HG03432 (cell line): ENCODE measurements around the gene KCNH5.
"Not testable (repeated sequence)": the region's sequence is repeated elsewhere in the genome, so short reads cannot be mapped to it uniquely, and the experiment has no call there.

Experiments
- ATAC-seq: cut with Tn5 transposase; IDR thresholded peaks from one replicate; pipeline ENCODE4 v1.9.1; 2021; ENCODE audit warnings: mild to moderate bottlenecking, moderate library complexity; ENCODE audit not compliant: unreplicated experiment

Gene KCNH5

GRCh38 chr14:62886461-62886860, 158.8 kb downstream of the KCNH5 start:
- ATAC-seq: no peak

GRCh38 chr14:62885451-62885850, 159.8 kb downstream of the KCNH5 start:
- no peak for ATAC-seq

GRCh38 chr14:62882967-62883366, 162.3 kb downstream of the KCNH5 start:
- no peak for ATAC-seq

GRCh38 chr14:62866376-62866775, 178.9 kb downstream of the KCNH5 start:
- no peak for ATAC-seq

GRCh38 chr14:62864588-62864987, 180.7 kb downstream of the KCNH5 start:
- no peak for ATAC-seq

- ATAC-seq: not testable (repeated sequence)
Observed at GRCh38 chr14:62858011-62858410, 187.2 kb downstream of the KCNH5 start.

GRCh38 chr14:62854951-62855350, 190.3 kb downstream of the KCNH5 start:
- ATAC-seq: no peak

- no peak for ATAC-seq
Observed at GRCh38 chr14:62847168-62847567, 198.1 kb downstream of the KCNH5 start.

GRCh38 chr14:62844546-62844945, 200.7 kb downstream of the KCNH5 start:
- no peak for ATAC-seq

GRCh38 chr14:62824086-62824485, 221.2 kb downstream of the KCNH5 start:
- ATAC-seq: no peak

- ATAC-seq: no peak
Observed at GRCh38 chr14:62819931-62820330, 225.3 kb downstream of the KCNH5 start.

GRCh38 chr14:62807636-62808035, 237.6 kb downstream of the KCNH5 start:
- no peak for ATAC-seq

- ATAC-seq: no peak
Observed at GRCh38 chr14:62800577-62800976, 244.7 kb downstream of the KCNH5 start.

GRCh38 chr14:62796431-62796830, 248.8 kb downstream of the KCNH5 start:
- ATAC-seq: no peak

- no peak for ATAC-seq
Observed at GRCh38 chr14:62792578-62792977, 252.7 kb downstream of the KCNH5 start.

GRCh38 chr14:62781328-62781727, 263.9 kb downstream of the KCNH5 start:
- ATAC-seq: not testable (repeated sequence)

- ATAC-seq: no peak
Observed at GRCh38 chr14:62778852-62779251, 266.4 kb downstream of the KCNH5 start.

- no peak for ATAC-seq
Observed at GRCh38 chr14:62778310-62778709, 266.9 kb downstream of the KCNH5 start.

- no peak for ATAC-seq
Observed at GRCh38 chr14:62777510-62777909, 267.7 kb downstream of the KCNH5 start.

- no peak for ATAC-seq
Observed at GRCh38 chr14:62776300-62776699, 269.0 kb downstream of the KCNH5 start.

- no peak for ATAC-seq
Observed at GRCh38 chr14:62768753-62769152, 276.5 kb downstream of the KCNH5 start.

- ATAC-seq: no peak
Observed at GRCh38 chr14:62763951-62764350, 281.3 kb downstream of the KCNH5 start.

GRCh38 chr14:62759796-62760195, 285.5 kb downstream of the KCNH5 start:
- ATAC-seq: no peak

- not testable (repeated sequence) for ATAC-seq
Observed at GRCh38 chr14:62746881-62747280, 298.4 kb downstream of the KCNH5 start.
